Endothelial cell of umbilical vein (primary cell): ENCODE data around the gene HAUS3. TPM values are rescaled to one million over a fixed set of nuclear protein-coding genes. Genes with fewer than 3 reads are reported as not detected.

ENCODE experiments used
- BruUV-seq: library from RNA; stranded (reverse); fragments of 400-500 nt; replicated peaks from 2 replicates; lab custom pipeline; 2021; lab: Mats Ljungman, UMichigan
- CTCF ChIA-PET: fragments of 300-600, 350-600 bp; sonication (Branson Sonifier 250); formaldehyde crosslinking; loops from one replicate; lab custom pipeline; 2021; ENCODE audit warnings: antibody characterized with exemption, inconsistent platforms; lab: Charles Lee
- POLR2A ChIA-PET: fragments of 300-600, 350-600 bp; sonication (Branson Sonifier 250); formaldehyde crosslinking; loops from one replicate; lab custom pipeline; 2021; ENCODE audit warnings: antibody characterized with exemption, inconsistent platforms; lab: Charles Lee
- DNase-seq: peaks from one replicate; pipeline ENCODE4 v3.0.0-alpha.2; 2011; ENCODE audit warnings: low read depth, low spot score
- FAIRE-seq: peaks from 2 replicates; lab custom pipeline; 2011; peaks lifted over from hg19 to GRCh38; lab: Jason Lieb, UNC
- H2AFZ ChIP-seq: 2 replicates; pipeline ENCODE4 v1.6.0; 2012; ENCODE audit warnings: low read depth, low read length, control low read depth, inconsistent platforms
- H3K27ac ChIP-seq: 2 replicates; pipeline ENCODE4 v1.5.1; 2011; ENCODE audit warnings: low read depth, mild to moderate bottlenecking, control low read depth, low read length, moderate library complexity; ENCODE audit not compliant: insufficient read depth
- H3K27me3 ChIP-seq, 2 experiments: 2 replicates each; pipeline versions ENCODE4 v1.6.0 to v1.6.1; 2011; ENCODE audit warnings: low read length in 2 of 2, mixed read lengths in 1 of 2; ENCODE audit not compliant: control insufficient read depth in 2 of 2, insufficient read depth in 2 of 2
- H3K36me3 ChIP-seq, 2 experiments: 2 replicates in 1 of 2; 3 replicates in 1 of 2; pipeline ENCODE4 v1.5.1; 2011; ENCODE audit warnings: low read length in 2 of 2, mild to moderate bottlenecking in 1 of 2, moderate library complexity in 1 of 2; ENCODE audit not compliant: control insufficient read depth in 2 of 2, insufficient read depth in 2 of 2; ENCODE audit errors: extremely low read depth in 1 of 2
- H3K4me1 ChIP-seq: 3 replicates; pipeline ENCODE4 v1.5.1; 2011; ENCODE audit warnings: mild to moderate bottlenecking, low read length; ENCODE audit not compliant: control insufficient read depth, insufficient read depth; ENCODE audit errors: extremely low read depth
- H3K4me2 ChIP-seq: 2 replicates; pipeline ENCODE4 v1.6.1; 2011; ENCODE audit warnings: low read length, control low read depth, mixed read lengths; ENCODE audit not compliant: insufficient read depth
- H3K4me3 ChIP-seq, 3 experiments: fragments of 200-600 bp in 1 of 3; sonication (generic), shearing (Covaris generic) in 1 of 3; replicated peaks in 1 of 3; 2 replicates each; pipeline ENCODE4 v1.5.1; 2011 to 2016; ENCODE audit warnings: control low read depth in 3 of 3, low read length in 3 of 3, mild to moderate bottlenecking in 2 of 3, inconsistent platforms in 1 of 3, low read depth in 1 of 3, moderate library complexity in 1 of 3; ENCODE audit not compliant: insufficient read depth in 1 of 3
- H3K79me2 ChIP-seq: 2 replicates; pipeline ENCODE4 v1.6.0; 2012; ENCODE audit warnings: low read length, inconsistent platforms; ENCODE audit not compliant: control insufficient read depth, insufficient read depth
- H3K9ac ChIP-seq: replicated peaks from 2 replicates; pipeline ENCODE3; 2011; ENCODE audit warnings: low read length, control low read depth; ENCODE audit not compliant: insufficient read depth; ENCODE audit errors: extremely low read depth
- H3K9me1 ChIP-seq: replicated peaks from 3 replicates; pipeline ENCODE4 v1.6.0; 2011; ENCODE audit warnings: mild to moderate bottlenecking, low read length; ENCODE audit not compliant: control insufficient read depth, insufficient read depth; ENCODE audit errors: extremely low read depth
- H3K9me3 ChIP-seq: replicated peaks from 2 replicates; pipeline ENCODE4 v1.5.1; 2012; ENCODE audit warnings: low read length, inconsistent platforms; ENCODE audit not compliant: control insufficient read depth, insufficient read depth
- H4K20me1 ChIP-seq: replicated peaks from 2 replicates; pipeline ENCODE3; 2011; ENCODE audit warnings: mild to moderate bottlenecking, low read length; ENCODE audit not compliant: control insufficient read depth, insufficient read depth; ENCODE audit errors: extremely low read depth
- CTCF ChIP-seq, 2 donors: IDR thresholded peaks; 1 replicate in 1 of 2; 2 replicates in 1 of 2; pipeline ENCODE4 v1.5.1; 2011; ENCODE audit warnings: low read length in 2 of 2, mild to moderate bottlenecking in 2 of 2, moderate library complexity in 2 of 2, control low read depth in 1 of 2, inconsistent platforms in 1 of 2, low read depth in 1 of 2; ENCODE audit not compliant: insufficient read depth in 1 of 2; ENCODE audit errors: extremely low read depth in 1 of 2
- EZH2 ChIP-seq: IDR thresholded peaks from 2 replicates; pipeline ENCODE4 v1.6.1; 2012; ENCODE audit warnings: borderline replicate concordance, low read depth, mild to moderate bottlenecking, moderate library complexity, low read length, inconsistent platforms; ENCODE audit not compliant: severe bottlenecking
- GATA2 ChIP-seq: IDR thresholded peaks from 2 replicates; pipeline ENCODE4 v1.7.0; 2011; ENCODE audit warnings: low read depth, mild to moderate bottlenecking, moderate library complexity, mixed read lengths, low read length; ENCODE audit not compliant: insufficient read length, insufficient read depth
- MAX ChIP-seq: IDR thresholded peaks from 2 replicates; pipeline ENCODE4 v1.6.1; 2011; ENCODE audit not compliant: insufficient read depth, insufficient read length
- POLR2A ChIP-seq: IDR thresholded peaks from 2 replicates; pipeline ENCODE4 v1.6.1; 2012; ENCODE audit warnings: low read depth, mild to moderate bottlenecking, control low read depth, low read length
- POLR2AphosphoS5 ChIP-seq: IDR thresholded peaks from 2 replicates; pipeline ENCODE4 v1.6.1; 2012; ENCODE audit warnings: low read depth, mild to moderate bottlenecking, control low read depth, low read length, moderate library complexity; ENCODE audit not compliant: insufficient read depth
- dilution Hi-C: fragments of 300-500 bp; cut with MboI; formaldehyde crosslinking; loops from one replicate; pipeline ENCODE4 v1.15.0; 2019; ENCODE audit warnings: low sequenced_read_pairs; ENCODE audit not compliant: extremely low pct_ligation_motif_present
- intact Hi-C: fragments of 100-400 bp; cut with micrococcal nuclease; formaldehyde crosslinking; loops from one replicate; pipeline ENCODE4 v1.10.0; 2022
- polyA plus RNA-seq, 4 experiments: library from polyadenylated mRNA; depleted of rRNA in 3 of 4; stranded (reverse) in 3 of 4; unstranded in 1 of 4; fragments of >200 nt; gene quantifications; 2 replicates each; pipeline versions ENCODE4 v1.2.1 to v1.2.3, GENCODE V29; 2011 to 2012; ENCODE audit warnings: missing spikeins in 1 of 4
- total RNA-seq: library from RNA; stranded (reverse); gene quantifications from 2 replicates; pipeline ENCODE4 v1.2.3, GENCODE V29; 2021

Gene HAUS3
- total and polyA plus RNA-seq, 2 donors (not counting 3 experiments of a cell fraction or from before 2014, with no cell fraction given) = 4.4 to 15.9 TPM

GRCh38 chr4:2283199-2283711 lies 41.3 kb upstream of the HAUS3 start:
- H3K79me2 ChIP-seq = no peaks in the 10 kb centered on the region
- no peaks in the 10 kb centered on the region for H4K20me1 ChIP-seq
- dilution Hi-C loops (no loop called here), intact Hi-C loops (no loop called here)
- H3K36me3 ChIP-seq = no peaks in the 10 kb centered on the region
- H3K9me3 ChIP-seq = no peaks in the 10 kb centered on the region
- H3K9me1 ChIP-seq = no peaks in the 10 kb centered on the region
- no peak overlapping the region for H3K27ac ChIP-seq
- no peak for DNase-seq
- no peak for FAIRE-seq
- ChIA-PET POLR2A (no interaction called here), CTCF (no interaction called here)
- H3K27me3 ChIP-seq = no peaks in the 10 kb centered on the region
- no peak overlapping the region for H3K4me2 ChIP-seq
- H3K9ac ChIP-seq = no peak overlapping the region
- no TSS peak for BruUV-seq
- H2AFZ ChIP-seq = no peak overlapping the region
- H3K4me3 ChIP-seq = no peak overlapping the region
- TF ChIP-seq GATA2 (no peak), POLR2AphosphoS5 (no peak), POLR2A (no peak), MAX (no peak), CTCF (IDR thresholded peaks at IDR 0.05; ENCODE audit: extremely low read depth in 1 of 2, insufficient read depth in 1 of 2, low read depth in 1 of 2, low read length in 2 of 2) (no peak), EZH2 (no peak)
- H3K4me1 ChIP-seq = peaks cover 13% of the 10 kb centered on the region
